Spinal cord (tissue), 10 donors: Measurements from ENCODE around the gene PATZ1. TPM values are rescaled to one million over a fixed set of nuclear protein-coding genes. Genes with fewer than 3 reads are reported as not detected.
"Not testable (repeated sequence)": the region's sequence is repeated elsewhere in the genome, so short reads cannot be mapped to it uniquely, and the experiment has no call there.

ENCODE experiments used
- DNase-seq, 6 donors: peaks; one replicate each; pipeline versions ENCODE4 v3.0.0 to v3.0.0-alpha.2; 2013 to 2015; ENCODE audit warnings: low spot score in 6 of 6, low read depth in 4 of 6
- H3K27ac ChIP-seq: one replicate; pipeline ENCODE4 v1.5.1; 2013; ENCODE audit warnings: low read depth, low read length, control low read depth
- H3K27me3 ChIP-seq: one replicate; pipeline ENCODE4 v1.6.1; 2013; ENCODE audit warnings: low read length; ENCODE audit not compliant: control insufficient read depth, insufficient read depth
- H3K36me3 ChIP-seq: one replicate; pipeline ENCODE4 v1.6.1; 2013; ENCODE audit warnings: low read length; ENCODE audit not compliant: control insufficient read depth, insufficient read depth
- H3K4me1 ChIP-seq: one replicate; pipeline ENCODE4 v1.6.1; 2013; ENCODE audit warnings: low read length; ENCODE audit not compliant: control insufficient read depth, insufficient read depth
- H3K4me3 ChIP-seq: one replicate; pipeline ENCODE4 v1.5.1; 2013; ENCODE audit warnings: low read depth, low read length, control low read depth
- H3K9me3 ChIP-seq: one replicate; pipeline ENCODE4 v1.6.1; 2013; ENCODE audit warnings: low read length; ENCODE audit not compliant: control insufficient read depth, insufficient read depth
- WGBS: methylation state at CpG from one replicate; pipeline ENCODE4 v1.1.5; 2013; ENCODE audit warnings: missing lambda C conversion rate; ENCODE audit not compliant: insufficient coverage; 5-methylcytosine and 5-hydroxymethylcytosine counted together
- polyA plus RNA-seq, 2 donors: library from polyadenylated mRNA; unstranded; fragments of 120-200 nt; gene quantifications; one replicate each; pipeline ENCODE4 v1.2.1, GENCODE V29; 2013; ENCODE audit not compliant: insufficient read length in 2 of 2
- total RNA-seq, 2 donors: library from RNA; depleted of rRNA in 1 of 2; stranded (reverse); fragments of 120-200 nt in 1 of 2; fragments of >200 nt in 1 of 2; gene quantifications; one replicate each; pipeline versions ENCODE4 v1.2.3 to v1.2.4, GENCODE V29; 2013 to 2014
- donor health status: healthy.

The PATZ1 gene
- total and polyA plus RNA-seq, 4 donors = 18.6 to 62.5 (median 44.3) TPM

DNA sequence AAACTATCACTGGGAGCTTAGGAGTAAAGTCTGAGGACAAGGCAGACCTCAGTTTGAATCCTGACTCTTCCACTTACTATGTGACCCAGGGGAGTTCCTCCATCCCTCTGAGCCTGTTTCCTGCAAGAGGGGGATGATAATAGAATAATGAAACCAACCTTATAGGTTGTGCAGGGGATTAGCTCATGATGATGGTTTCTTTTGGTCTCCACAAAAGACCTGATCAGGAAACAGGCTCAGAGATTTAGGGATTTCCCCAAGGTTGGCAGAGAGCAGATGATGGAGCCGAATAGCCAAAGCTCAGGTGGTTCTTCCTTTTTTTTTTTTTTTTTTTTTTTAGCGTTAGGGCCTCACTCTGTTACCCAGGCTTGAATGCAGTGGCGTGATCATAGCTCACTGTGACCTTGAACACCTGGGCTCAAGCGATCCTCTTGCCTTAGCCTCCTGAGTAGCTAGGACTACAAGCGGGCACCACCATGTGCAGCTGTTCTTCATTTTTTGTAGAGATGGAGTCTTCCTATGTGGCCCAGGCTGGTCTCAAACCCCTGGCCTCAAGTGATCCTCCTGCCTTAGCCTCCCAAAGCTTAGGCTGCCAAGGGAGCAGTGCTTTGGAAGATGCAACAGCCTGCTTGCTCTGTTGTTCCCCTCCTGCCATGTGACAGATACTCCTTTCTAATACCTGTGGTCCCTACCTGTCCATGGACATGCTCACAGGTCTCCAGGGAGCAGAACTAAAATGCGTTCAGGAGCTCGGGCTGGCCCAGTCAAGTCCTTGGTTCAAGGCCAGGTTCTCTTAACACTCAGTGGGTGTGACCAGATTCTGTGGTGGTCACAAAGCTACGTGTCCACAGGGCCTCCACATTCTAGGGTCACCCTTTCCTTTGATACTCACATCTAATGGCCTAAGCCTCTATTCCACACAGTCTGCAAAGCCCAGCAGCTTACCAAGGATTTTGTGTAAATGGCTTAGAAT lies 22.3 kb downstream of the PATZ1 start:
- Histone ChIP-seq H3K4me1 (peaks cover 4% of the 10 kb centered on the region), H3K4me3 (no peak overlapping the region), H3K27me3 (no peaks in the 10 kb centered on the region), H3K27ac (no peak overlapping the region), H3K9me3 (no peaks in the 10 kb centered on the region), H3K36me3 (peaks cover 47% of the 10 kb centered on the region)
- no peak for DNase-seq
- over 99% methylated on average over 7 of the region's 8 CpGs for WGBS

DNA sequence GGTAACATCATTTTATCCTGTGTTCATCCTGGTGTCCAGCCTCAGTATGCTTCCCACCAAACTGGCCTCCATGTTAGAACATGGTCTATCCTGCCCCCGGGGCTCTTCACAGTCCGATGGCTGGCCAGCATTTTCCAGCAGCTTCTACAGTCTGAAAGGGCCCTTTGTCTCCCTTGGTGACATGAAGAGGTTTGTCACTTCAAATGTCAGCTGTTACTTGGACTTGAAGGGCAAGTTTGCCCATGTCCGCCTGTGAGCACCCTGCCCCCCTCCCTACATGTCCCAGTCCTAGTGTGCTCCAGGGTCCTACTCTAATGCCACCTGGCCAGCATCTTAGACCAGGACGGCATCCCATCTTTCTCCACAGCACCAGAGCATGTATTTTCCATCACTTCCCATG lies 24.7 kb downstream of the PATZ1 start:
- no peaks in the 10 kb centered on the region for H3K27me3 ChIP-seq
- WGBS = 64% methylated on average over 1 of the region's 4 CpGs
- H3K4me1 ChIP-seq = peaks cover 4% of the 10 kb centered on the region
- no peak overlapping the region for H3K27ac ChIP-seq
- peaks cover 24% of the 10 kb centered on the region for H3K36me3 ChIP-seq
- H3K4me3 ChIP-seq = no peak overlapping the region
- DNase-seq = no peak
- H3K9me3 ChIP-seq = no peaks in the 10 kb centered on the region

DNA sequence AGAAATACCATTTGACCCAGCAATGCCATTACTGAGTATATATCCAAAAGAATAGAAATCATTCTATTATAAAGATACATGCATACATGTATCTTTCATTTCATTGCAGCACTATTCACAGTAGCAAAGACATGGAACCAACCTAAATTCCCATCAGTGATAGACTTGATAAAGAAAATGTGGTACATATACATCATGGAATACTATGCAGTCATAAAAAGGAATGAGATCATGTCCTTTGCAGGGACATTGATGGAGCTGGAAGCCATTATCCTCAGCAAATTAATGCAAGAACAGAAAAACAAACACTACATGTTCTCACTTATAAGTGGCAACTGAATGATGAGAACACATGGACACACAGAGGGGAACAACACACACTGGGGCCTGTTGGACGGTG lies 31.9 kb downstream of the PATZ1 start:
- WGBS = 100% methylated on average over 1 of the region's 1 CpG
- not testable (repeated sequence) for H3K4me3 ChIP-seq, H3K4me1 ChIP-seq, DNase-seq, H3K27me3 ChIP-seq, H3K9me3 ChIP-seq, H3K27ac ChIP-seq, H3K36me3 ChIP-seq

DNA sequence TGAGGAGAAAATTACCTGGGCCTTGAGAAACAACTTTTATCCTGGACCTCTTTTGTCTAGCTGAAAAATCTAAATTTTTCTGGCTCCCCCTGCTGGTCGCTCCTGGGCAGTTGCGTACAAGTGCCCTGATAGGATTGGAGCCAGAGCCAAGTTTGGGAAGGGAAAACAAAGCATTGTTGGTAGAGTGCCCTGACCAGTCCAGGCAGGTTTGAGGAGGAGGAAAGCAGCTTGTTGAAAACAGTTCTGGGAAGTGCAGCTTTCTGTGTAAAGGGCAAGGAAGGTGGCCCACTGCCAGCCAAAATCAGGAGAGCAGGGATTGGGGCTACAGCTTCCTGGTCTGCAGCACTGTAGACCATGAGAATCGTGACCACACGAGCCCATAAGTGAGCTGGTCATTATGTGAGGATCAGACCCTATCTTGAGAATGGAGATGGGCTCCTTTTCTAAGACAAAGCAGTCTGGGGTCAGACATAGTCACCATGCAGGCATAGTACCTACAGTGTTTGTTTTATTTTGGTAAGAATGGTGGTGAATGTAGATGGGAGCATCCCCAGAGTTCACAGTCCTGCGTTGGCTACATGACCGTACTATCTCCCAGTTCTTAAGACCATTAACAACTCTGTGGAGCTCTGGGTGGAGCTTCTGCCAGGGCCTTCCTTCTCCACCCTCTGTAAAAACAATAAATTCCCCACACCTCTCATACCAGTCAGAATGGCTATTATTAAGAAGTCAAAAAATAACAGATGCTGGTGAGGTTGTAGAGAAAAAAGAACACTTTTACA lies 32.6 kb downstream of the PATZ1 start:
- 32% methylated on average over 4 of the region's 6 CpGs for WGBS
- H3K9me3 ChIP-seq = peaks cover 4% of the 10 kb centered on the region
- no peaks in the 10 kb centered on the region for H3K27me3 ChIP-seq
- peak overlapping the region; percentile 57 for H3K27ac ChIP-seq
- peak in 5 of 6 donors; percentile 52 to 85 (median 65) for DNase-seq
- peaks cover 5% of the 10 kb centered on the region for H3K4me1 ChIP-seq
- H3K36me3 ChIP-seq = no peaks in the 10 kb centered on the region
- no peak overlapping the region for H3K4me3 ChIP-seq

DNA sequence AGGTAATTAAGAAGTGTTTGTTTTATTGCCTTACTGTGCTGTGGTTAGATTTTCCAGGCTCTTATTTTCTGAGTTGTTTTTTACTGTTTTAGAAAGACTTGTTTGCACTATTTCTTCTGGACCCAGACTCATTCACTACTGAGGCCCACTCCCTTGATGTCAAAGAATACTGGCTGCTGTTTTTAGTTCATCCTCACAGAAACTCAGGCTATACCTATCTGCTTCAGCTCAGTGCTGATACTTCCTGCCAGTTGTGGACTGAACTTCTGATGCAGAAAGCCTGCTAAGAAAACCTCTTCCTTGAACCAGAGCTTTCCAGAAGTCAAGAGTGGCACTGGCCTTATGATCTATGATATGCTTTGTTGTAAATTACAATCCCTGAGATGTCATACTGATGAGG lies 38.0 kb downstream of the PATZ1 start:
- H3K27me3 ChIP-seq = no peaks in the 10 kb centered on the region
- H3K36me3 ChIP-seq = no peaks in the 10 kb centered on the region
- H3K4me1 ChIP-seq = no peaks in the 10 kb centered on the region
- H3K27ac ChIP-seq = no peak overlapping the region
- H3K4me3 ChIP-seq = no peak overlapping the region
- peak in 1 of 6 donors; percentile 9 for DNase-seq
- no peaks in the 10 kb centered on the region for H3K9me3 ChIP-seq

DNA sequence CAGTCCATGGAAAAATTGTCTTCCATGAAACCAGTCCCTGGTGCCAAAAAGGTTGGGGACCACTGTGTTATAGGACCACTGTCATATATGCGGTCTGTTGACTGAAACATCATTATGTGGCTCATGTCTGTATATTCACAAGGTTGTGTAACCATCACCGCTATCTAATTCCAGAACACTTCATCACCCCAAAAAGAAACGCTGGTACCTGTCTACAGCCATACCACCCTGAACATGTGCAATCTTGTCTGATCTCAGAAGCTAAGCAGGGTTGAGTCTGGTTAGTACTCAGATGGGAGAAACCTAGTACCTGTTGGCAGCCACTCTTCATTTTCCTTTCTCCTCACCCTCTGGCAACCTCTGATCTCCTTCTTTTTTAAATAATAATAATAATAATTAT lies 41.0 kb downstream of the PATZ1 start:
- H3K4me1 ChIP-seq = no peaks in the 10 kb centered on the region
- H3K27me3 ChIP-seq = no peaks in the 10 kb centered on the region
- no peak overlapping the region for H3K4me3 ChIP-seq
- H3K27ac ChIP-seq = no peak overlapping the region
- no peak for DNase-seq
- H3K36me3 ChIP-seq = no peaks in the 10 kb centered on the region
- 100% methylated on average over 1 of the region's 3 CpGs for WGBS
- H3K9me3 ChIP-seq = no peaks in the 10 kb centered on the region

DNA sequence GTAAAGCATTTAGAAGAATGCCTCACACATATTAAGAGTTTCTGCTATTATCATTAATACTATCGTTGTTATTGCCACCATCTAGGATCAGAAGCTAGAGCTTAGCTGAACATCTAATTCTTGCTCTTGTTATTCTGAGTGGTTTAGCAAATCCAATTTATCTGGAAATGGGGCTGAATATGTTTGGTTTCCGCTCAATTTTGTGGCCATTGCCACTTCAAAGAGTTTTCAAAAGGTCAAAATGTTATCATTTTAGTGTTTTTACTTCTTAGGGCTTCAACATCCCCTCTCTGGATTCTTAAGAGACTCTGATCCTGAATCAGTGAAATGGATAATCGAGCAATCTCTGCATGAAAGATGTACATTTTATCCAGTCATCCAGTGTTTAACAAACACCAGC lies 43.6 kb downstream of the PATZ1 start:
- Histone ChIP-seq H3K27ac (no peak overlapping the region), H3K36me3 (no peaks in the 10 kb centered on the region)
- no CpG with 5 or more reads among the region's 3 CpGs for WGBS

DNA sequence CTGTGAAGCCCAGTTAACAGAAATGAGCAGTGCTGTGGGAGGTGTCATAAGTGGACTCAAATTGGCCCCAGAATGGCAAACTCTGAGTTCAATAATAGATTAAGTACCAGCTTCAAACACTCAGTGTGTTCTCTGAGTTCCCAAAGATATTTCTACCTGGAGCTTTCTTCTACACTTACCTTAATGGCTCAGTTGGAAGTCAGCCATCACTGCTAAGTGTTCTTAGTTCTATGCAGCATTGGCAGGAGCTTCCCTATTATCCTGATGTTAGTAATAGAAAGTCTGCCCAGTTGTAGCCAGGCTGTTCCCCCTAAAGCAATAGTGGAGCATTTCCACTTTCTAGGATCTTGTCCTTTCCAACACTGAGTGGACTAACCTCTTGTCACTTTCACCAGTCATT lies 44.1 kb downstream of the PATZ1 start:
- no peaks in the 10 kb centered on the region for H3K4me1 ChIP-seq
- H3K9me3 ChIP-seq = no peaks in the 10 kb centered on the region
- no peak overlapping the region for H3K4me3 ChIP-seq
- no peaks in the 10 kb centered on the region for H3K27me3 ChIP-seq
- H3K27ac ChIP-seq = no peak overlapping the region
- peak in 1 of 6 donors; percentile 79 for DNase-seq
- H3K36me3 ChIP-seq = no peaks in the 10 kb centered on the region

More for the DNA sequence above, 43.6 kb downstream of the PATZ1 start:
- no peaks in the 10 kb centered on the region for H3K9me3 ChIP-seq
- no peak for DNase-seq
- H3K4me3 ChIP-seq = no peak overlapping the region
- H3K4me1 ChIP-seq = no peaks in the 10 kb centered on the region
- H3K27me3 ChIP-seq = no peaks in the 10 kb centered on the region

DNA sequence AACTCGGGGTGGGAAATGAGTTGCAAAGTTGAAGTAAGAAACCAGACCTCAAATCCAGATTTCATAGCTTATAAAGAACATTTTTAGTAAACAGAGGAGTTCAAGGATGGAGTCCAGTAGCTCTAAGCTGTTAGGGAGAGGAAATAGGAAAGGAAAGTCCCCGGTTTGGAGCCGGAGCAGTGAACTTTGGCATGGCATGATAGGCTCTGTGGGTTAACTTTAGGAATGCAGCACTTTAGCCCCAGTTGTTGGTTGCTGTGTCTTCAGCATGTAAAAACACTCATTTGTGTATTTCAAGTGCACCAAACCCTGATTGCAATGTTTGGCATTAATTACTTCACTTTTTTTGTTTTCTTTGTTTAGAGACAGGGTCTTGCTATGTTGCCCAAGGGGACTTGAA lies 45.2 kb downstream of the PATZ1 start:
- Histone ChIP-seq H3K36me3 (no peaks in the 10 kb centered on the region), H3K27ac (no peak overlapping the region), H3K4me1 (no peaks in the 10 kb centered on the region), H3K4me3 (no peak overlapping the region), H3K9me3 (no peaks in the 10 kb centered on the region), H3K27me3 (no peaks in the 10 kb centered on the region)
- 94% methylated on average over 2 of the region's 3 CpGs for WGBS
- no peak for DNase-seq
